ENCODE data around the gene CAPN1. TPM values are rescaled to one million over a fixed set of nuclear protein-coding genes. Genes with fewer than 3 reads are reported as not detected.
A peak's percentile ranks its signal among the peaks of the same experiment; 100 is the strongest.

The CAPN1 gene
- total and polyA plus RNA-seq, 2 of the 13 experiments (the other 11 are each of a cell fraction or from before 2014, with no cell fraction given): 57.3 to 82.6 TPM

DNA sequence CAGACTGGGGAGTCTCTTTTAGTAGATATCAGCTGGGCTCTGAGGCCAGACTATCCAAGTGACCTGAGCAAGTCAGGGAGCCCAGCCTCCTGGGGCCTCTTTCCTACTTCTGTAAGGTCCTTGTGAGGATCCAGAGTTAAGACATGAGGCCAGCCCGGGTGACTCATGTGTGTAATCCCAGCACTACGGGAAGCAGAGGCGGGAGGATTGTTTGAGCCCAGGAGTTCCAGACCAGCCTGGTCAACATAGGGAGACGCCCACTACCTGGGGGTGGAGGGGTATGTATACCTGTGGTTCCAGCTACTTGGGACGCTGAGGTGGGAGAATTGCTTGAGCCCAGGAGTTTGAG, 43.2 kb downstream of the CAPN1 start (continued):
- TF ChIP-seq PRDM10 (CRISPR knock-in tag; IDR thresholded peaks at IDR 0.05; ENCODE audit: low read depth) (no peak), ZNF619 (CRISPR knock-in tag; IDR thresholded peaks at IDR 0.05) (no peak), MED13 (CRISPR knock-in tag; IDR thresholded peaks at IDR 0.05) (no peak), GATAD2A (CRISPR knock-in tag; IDR thresholded peaks at IDR 0.05) (0 out of 2 replicates have a peak, but pooled peaks have one; percentile 5), ARID4A (CRISPR knock-in tag; IDR thresholded peaks at IDR 0.05; ENCODE audit: borderline replicate concordance) (no peak), NFRKB (IDR thresholded peaks at IDR 0.05) (no peak), BORCS8-MEF2B (CRISPR knock-in tag; IDR thresholded peaks at IDR 0.05) (0 out of 2 replicates have a peak, but pooled peaks have one; percentile 4), RNF2 (conservative IDR thresholded peaks at IDR 0.05; ENCODE audit: low read depth) (no peak), KLF12 (CRISPR knock-in tag; IDR thresholded peaks at IDR 0.05; ENCODE audit: borderline replicate concordance) (no peak), ZBTB49 (CRISPR knock-in tag; IDR thresholded peaks at IDR 0.05; ENCODE audit: borderline replicate concordance) (no peak)
- TF ChIP-seq, protein P1, sequence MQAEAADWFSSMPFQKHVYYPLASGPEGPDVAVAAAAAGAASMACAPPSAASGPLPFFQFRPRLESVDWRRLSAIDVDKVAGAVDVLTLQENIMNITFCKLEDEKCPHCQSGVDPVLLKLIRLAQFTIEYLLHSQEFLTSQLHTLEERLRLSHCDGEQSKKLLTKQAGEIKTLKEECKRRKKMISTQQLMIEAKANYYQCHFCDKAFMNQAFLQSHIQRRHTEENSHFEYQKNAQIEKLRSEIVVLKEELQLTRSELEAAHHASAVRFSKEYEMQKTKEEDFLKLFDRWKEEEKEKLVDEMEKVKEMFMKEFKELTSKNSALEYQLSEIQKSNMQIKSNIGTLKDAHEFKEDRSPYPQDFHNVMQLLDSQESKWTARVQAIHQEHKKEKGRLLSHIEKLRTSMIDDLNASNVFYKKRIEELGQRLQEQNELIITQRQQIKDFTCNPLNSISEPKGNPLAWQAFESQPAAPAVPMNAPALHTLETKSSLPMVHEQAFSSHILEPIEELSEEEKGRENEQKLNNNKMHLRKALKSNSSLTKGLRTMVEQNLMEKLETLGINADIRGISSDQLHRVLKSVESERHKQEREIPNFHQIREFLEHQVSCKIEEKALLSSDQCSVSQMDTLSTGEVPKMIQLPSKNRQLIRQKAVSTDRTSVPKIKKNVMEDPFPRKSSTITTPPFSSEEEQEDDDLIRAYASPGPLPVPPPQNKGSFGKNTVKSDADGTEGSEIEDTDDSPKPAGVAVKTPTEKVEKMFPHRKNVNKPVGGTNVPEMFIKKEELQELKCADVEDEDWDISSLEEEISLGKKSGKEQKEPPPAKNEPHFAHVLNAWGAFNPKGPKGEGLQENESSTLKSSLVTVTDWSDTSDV (CRISPR knock-in tag; IDR thresholded peaks at IDR 0.05): no peak
